ENCODE measurements around the gene ADAMTSL5.
"Not testable (repeated sequence)": the region's sequence is repeated elsewhere in the genome, so short reads cannot be mapped to it uniquely, and the experiment has no call there.

ADAMTSL5 gene

GRCh38 chr19:1528596-1529429, 16.0 kb upstream of the ADAMTSL5 start:
- no peak for DNase-seq

DNA sequence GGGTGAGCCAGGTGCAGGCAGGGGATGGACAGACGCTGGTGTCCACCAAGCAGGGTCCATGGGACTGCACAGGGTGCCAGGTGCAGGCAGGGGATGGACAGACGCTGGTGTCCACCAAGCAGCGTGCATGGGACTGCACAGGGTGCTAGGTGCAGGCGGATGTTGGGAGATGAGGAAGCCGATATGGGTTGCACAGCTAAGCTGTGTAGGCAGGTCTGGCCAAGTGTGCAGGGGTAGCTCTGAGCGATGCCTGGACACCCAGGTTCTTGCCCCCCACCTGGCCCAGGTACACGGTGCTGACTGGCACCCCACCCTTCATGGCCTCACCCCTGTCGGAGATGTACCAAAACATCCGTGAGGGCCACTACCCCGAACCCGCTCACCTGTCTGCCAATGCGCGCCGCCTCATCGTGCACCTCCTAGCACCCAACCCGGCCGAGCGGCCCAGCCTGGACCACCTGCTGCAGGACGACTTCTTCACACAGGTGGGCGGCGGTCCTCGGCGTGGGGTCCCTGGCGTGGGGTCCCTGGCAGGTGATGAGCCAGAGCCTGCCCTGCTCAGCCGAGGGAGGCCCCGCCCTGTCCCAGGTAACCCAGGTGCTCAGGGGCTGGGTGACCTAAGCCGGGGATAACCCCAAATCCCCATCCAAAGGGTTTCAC, 15.0 kb upstream of the ADAMTSL5 start:
- DNase-seq = no peak

GRCh38 chr19:1526979-1527649, 14.3 kb upstream of the ADAMTSL5 start:
- no peak for DNase-seq

GRCh38 chr19:1526066-1526778, 13.4 kb upstream of the ADAMTSL5 start:
- no peak for DNase-seq

- DNase-seq = no peak
Measured at GRCh38 chr19:1525343-1525742, 12.5 kb upstream of the ADAMTSL5 start.

DNA sequence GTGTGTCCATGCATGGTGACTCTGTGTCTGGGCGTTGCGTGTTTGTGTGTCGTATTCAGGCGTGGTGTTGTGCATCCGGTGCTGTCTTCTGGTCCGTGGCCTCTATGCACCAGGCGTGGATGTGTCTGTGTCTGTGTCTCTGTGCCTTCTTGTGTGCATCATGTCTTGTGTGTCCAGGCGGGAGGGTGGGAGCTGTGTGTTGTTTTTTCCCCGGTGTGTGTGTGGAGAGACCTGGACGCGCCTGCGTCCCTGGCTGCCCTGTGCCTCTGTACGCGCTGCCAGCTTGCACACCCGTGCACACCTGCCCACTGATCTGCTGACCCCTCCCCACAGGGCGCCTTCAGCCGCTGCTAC, 12.1 kb upstream of the ADAMTSL5 start:
- DNase-seq = no peak

DNA sequence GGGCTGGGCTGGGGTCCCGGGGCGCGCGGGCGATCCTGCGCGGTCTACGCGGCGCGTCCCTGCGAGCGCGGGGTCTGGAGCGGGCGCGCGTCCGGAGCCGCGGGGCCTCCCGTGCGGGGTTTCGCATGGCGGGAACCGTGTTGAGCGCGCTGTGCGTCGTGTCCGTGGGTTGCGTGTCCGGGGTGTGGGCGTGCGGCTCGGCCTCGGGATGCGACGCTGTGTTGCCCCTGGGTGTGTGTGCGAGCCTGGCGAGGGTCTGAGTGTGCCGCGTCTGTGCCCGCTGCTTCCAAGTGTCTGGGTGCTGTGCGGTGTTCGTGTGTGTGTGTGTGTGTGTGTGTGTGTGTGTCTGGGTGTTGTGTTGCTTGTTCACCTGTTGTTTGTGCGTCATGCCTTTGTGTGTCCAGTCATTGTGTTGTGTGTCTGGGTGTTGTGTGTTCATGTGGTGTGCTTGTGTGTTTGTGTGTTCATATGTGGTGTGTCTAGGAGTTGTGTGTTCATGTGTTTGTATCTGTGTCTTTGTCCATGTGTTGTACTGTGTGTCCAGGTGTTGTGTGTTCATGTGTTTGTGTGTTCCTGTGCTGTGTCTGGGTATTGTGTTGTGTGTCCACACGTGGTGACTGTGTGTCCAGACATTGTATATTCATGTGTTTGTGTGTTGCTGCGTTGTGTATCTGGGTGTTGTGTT, 11.6 kb upstream of the ADAMTSL5 start:
- DNase-seq = no peak

DNA sequence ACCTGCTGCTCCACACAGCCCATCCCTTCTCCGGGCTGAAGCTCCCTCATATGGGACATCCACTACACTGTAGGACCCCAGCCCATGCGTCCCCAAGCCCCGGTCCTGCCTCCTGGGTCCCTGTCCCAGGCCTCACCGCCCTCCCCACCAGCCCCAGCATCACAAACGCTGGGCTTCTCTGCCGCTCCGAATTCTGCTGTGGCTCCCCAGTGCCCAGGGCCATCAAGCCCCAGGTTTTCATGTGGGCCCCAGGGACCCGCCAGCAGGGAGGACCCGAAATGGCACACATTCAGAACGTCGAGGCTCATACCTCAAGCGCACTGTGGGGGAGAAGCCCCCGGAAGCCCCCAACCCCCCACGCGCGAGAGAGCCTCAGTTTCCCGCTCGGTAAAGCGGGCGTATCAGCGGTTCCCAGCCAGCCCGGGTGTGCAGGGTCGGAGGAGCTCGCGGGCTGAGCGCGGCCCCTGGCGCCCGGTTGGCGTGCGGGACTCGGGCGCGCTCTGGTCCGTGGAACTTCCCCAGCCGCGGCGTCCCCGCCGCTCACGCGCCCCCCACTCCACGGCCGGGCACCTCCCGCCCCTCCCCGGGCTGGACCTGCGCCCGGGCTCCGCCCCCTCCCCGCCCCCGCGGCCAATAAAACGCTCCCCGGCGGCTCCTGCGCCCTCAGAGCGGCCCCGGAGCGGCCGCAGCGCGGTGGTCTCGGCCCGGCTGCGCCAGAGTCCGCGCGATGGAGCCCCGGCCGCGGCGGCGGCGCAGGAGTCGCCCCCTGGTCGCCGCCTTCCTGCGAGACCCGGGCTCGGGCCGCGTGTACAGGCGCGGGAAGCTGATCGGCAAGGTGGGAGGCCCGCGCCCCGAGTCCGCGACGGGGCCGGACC, 10.8 kb upstream of the ADAMTSL5 start, which contains the start of gene PLK5:
TSS of gene PLK5 (plus strand) at position 666 of the 875 bp plus-strand sequence. CDS start 2,920 bp downstream, outside the sequence.
- DNase-seq = no peak

DNA sequence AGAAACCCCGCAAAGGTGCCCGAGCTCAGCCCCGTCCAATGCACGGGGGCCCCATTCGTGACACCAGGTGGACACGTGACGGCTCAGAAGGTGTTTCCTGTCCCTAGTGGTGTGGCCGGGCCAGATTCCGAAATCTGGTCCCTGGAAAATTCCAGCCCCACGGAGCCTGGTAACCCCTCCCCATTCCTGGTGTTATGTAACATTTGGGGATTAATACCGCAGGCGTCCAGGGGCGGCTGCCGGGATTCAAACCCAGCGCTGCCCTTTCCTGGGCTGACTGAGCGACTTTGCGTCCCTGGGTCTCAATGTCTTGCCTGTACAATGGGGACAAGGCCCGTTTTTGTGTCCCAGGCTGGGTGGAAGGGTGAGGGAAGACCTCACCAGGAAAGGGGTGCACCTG, 10.0 kb upstream of the ADAMTSL5 start:
- no peak for DNase-seq

- no peak for DNase-seq
Measured at GRCh38 chr19:1522061-1522460, 9.2 kb upstream of the ADAMTSL5 start.

GRCh38 chr19:1521636-1522035, 8.8 kb upstream of the ADAMTSL5 start:
- DNase-seq = no peak

- no peak for DNase-seq
Measured at GRCh38 chr19:1520203-1520780, 7.5 kb upstream of the ADAMTSL5 start.

DNA sequence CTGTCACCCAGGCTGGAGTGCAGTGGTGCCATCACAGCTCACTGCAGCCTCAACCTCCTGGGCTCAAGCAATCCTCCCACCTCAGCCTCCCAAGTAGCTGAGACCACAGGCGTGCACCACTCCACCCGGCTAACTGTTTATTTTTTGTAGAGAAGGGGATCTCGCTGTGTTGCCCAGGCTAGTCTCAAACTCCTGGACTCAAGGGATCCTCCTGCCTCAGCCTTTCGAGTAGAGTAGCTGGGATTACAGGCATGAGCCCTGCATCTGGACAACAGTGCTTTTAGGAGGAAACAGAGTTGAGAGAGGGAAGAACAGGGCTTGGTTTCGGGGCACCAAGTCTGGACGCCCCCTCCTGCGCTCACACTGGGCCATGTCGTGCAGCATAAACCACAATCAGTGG, 7.0 kb upstream of the ADAMTSL5 start:
- DNase-seq = not testable (repeated sequence)

DNA sequence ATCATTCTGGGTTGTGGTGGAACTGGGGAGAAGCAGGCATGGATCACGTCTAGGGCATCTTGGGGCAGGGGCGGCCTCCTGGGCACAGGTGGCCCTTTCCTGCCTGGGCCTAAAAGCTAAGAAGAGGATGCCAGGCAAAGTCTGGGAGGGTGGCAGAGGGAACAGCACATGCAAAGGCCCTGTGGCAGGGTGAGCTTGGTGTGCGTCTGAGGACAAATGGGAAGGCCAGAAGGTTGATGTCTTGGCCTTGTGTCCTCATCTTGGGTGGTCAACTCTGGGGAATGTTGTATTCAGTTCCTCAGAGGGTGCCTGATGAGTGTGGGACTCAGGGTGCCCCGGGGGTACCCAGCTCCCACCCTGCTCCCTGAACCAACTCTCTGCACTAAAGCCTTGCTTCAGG, 5.7 kb upstream of the ADAMTSL5 start:
- DNase-seq = no peak

DNA sequence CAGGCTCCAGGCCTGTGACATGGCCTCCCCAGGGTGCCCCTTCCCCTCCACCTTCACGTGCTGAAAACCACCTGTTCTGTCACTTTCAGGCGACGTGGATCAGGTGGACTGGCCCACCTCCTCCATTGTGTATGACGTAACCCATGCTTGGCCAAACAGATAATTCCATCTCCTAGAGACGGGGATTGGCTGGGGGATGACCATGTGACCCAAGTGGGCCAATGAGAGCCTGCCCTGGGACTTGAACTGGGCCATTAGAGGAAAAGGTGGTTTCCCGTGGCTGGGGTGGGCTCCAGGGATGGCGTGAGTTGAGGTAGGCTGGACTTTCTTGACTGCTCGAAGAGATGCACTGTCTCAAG, 3.6 kb upstream of the ADAMTSL5 start:
- DNase-seq = no peak

DNA sequence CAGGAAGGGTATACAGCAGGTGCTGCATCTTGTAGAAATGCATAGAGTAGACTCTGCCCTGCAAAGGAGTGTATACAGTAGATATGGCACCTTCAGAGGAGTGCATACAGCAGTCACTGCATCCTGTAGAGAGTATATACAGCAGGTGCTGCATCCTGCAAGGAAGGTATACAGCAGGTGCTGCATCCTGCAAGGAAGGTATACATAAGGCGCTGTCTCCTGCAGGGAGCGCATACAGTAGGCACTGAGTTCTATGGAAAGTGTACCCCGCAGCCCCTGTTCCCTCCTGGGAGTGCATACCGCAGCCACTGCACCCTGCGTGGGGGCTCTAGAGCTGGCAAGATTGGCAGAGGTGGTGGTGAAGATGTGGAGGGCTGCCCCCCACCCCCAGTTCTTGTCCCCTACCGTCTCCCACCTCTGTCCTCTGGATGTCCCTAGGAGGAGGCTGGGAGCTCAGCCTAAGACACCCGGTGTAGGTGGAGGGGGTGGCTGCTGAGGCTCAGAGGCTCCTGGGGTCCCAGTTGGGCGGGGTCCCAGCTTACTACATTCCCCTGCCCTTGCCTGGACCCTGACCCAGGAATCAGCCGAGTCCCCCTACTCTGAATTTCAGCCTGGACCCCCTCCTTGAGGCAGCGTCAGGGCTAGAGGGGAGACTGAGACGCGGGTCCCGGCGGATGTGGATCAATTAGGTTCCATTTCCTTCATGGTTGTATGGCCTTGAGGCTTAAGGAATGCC, 2.3 kb upstream of the ADAMTSL5 start:
- DNase-seq = no peak

DNA sequence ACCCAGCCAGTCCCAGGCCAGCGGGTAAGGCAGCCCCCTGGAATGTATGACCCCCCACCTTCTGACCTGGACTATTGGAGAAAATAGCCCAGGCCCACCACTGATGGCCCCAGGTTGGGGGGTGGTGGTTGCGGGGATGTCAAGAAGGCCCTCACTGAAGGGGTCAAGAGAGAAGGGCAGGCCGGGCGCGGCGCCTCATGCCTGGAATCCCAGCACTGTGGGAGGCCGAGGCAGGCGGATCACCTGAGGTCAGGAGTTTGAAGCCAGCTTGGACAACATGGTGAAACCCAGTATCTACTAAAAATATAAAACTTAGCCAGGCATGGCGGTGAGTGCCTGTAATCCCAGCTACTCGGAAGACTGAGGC, 1.5 kb upstream of the ADAMTSL5 start:
- DNase-seq = no peak

DNA sequence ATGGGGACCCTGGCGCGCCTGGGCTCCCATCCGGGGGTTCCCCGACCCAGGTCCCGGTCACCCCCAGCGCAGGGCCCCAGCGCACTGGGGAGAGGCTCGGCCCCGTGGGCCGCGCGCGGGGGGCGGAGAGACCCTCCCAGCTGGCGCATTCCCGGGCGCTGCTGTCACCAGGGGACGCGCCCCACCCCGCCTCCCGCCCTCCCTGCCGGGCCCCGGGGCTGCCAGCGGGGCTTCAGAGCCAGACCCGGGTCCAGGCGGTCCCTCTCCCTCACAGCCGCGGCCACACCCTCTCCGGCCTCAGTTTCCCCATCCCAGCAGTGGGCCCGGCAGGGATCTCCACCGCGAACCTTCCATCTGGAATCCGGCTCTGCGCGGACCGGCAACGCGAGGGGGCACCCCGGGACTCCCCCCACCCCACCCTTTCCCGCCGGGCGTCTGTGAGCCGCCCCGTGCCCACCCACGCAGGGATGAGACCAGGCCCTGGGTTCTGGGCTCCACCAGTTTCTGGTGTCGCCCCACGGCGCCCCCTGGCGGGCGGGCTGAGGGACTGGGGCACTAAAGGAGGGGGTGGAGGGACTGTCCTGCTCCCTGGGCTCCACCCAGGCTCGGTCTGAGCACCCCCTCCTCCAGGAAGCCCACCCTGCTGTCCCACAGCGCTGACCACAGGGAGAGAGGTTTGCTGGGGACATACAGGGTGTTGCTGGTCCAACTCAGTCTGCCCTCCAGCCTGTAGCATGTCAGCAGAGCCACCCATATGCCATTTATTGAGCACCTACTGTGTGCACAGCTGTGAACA, 878 bp upstream of the ADAMTSL5 start:
- no peak for DNase-seq
